ENCODE data around the gene TIAM1. TPM values are rescaled to one million over a fixed set of nuclear protein-coding genes. Genes with fewer than 3 reads are reported as not detected.
"Not testable (repeated sequence)": the region's sequence is repeated elsewhere in the genome, so short reads cannot be mapped to it uniquely, and the experiment has no call there.

The TIAM1 gene
- total RNA-seq, 4 donors from 2014 or later, result 6.5 to 36.4 (median 13.0) TPM

DNA sequence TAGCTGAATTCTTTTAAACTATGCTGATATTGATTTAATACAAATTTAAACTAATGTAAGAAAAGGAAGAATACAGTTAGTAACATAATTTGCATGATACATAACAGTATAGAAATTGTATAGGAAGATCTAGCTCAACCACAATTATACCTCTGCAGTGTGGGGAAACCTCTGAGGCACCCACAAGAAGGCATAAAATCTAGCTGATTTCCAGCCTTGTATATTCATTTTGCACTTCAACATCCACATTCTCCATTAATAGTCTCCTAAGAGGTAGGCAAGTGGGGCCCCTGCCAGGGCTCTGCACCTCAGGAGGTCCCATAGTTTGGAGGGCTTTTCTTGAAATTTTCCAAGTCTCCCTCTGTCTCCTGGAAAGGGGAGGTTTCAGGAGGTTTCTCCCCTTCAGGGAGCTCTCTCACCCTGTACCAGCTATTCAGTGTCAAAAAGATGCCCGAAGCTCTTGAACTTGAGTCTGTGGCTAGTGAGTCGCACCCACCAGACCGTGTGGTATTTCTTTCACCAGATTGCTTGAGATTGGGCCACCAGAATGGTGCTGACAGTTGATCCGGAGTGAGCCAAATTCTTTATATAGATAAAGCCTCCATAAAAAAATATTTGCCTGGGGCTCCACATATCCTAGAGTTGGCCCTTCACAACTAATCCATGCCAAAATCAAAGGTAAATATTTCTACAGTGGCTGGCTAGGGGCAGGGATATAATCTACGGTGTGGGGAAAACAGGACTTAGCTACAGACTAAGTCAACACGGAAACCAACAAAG, 108.2 kb downstream of the TIAM1 start:
- DNase-seq (ENCODE audit: low spot score), result no peak
- ATAC-seq (ENCODE audit: low FRiP score), result no peak
- TF ChIP-seq, protein P1, sequence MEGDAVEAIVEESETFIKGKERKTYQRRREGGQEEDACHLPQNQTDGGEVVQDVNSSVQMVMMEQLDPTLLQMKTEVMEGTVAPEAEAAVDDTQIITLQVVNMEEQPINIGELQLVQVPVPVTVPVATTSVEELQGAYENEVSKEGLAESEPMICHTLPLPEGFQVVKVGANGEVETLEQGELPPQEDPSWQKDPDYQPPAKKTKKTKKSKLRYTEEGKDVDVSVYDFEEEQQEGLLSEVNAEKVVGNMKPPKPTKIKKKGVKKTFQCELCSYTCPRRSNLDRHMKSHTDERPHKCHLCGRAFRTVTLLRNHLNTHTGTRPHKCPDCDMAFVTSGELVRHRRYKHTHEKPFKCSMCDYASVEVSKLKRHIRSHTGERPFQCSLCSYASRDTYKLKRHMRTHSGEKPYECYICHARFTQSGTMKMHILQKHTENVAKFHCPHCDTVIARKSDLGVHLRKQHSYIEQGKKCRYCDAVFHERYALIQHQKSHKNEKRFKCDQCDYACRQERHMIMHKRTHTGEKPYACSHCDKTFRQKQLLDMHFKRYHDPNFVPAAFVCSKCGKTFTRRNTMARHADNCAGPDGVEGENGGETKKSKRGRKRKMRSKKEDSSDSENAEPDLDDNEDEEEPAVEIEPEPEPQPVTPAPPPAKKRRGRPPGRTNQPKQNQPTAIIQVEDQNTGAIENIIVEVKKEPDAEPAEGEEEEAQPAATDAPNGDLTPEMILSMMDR (IDR thresholded peaks at IDR 0.05), result no peak

DNA sequence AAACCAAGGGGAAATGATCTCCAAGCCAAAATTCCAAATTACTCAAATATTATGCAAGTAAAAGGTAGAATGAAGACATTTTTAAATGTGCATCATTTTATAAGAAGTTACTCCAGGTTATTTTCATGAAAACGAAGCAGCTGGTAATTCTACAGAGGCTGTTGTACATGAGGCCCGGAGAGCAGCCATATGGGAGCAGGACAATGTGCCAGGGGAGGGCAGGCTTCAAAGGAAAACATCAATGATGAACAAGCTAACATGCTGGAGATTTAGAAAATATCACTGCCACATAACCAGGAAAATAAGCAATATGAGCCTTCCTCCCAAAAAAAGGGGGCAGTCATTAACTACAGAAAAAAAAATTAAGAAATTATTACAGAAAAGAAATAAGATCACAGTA, 109.1 kb downstream of the TIAM1 start:
- ATAC-seq (ENCODE audit: low FRiP score), result no peak
- TF ChIP-seq, protein P1 (IDR thresholded peaks at IDR 0.05), result no peak
- DNase-seq (ENCODE audit: low spot score), result no peak

DNA sequence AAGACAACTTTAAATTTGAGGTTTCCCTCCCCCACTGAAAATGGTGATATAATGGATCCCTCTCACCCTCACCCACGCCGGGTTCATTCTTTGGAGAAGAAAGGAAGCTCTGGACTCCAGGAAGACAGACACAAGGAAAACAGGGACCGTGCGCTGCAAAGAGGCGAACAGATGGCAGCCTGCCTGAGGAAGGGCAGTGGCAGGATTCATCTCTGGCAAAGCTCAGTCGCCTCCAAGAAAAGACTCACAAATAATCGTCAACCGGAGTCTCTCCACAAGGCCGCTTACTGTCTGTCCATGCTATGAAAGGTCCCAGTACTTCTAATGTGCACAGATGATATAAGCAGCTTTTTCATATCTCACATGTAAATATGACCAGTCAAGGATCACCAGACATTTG, 110.3 kb downstream of the TIAM1 start:
- DNase-seq (ENCODE audit: low spot score) (no peak), ATAC-seq (ENCODE audit: low FRiP score) (no peak)
- TF ChIP-seq, protein P1 (IDR thresholded peaks at IDR 0.05), result no peak

DNA sequence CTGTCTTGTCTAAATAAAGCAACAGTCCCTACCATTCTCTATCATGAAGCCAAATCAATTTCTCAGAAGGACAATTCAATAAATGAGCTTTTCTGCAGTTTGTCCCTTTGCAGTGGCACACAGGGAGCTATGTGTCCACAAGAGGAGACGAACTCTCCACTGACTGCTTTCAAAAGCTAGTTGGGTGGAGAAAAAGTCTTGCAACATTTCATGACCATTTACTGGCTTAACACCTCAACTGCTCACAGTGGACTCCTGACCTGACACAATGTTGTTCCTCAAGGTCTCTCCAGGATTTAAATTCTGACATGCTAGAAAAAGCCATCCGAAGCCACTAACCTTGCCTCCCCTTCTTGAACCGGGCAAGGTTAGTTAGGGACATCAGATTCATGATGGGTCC, 111.7 kb downstream of the TIAM1 start:
- DNase-seq (ENCODE audit: low spot score) (no peak), ATAC-seq (ENCODE audit: low FRiP score) (no peak)
- TF ChIP-seq, protein P1 (IDR thresholded peaks at IDR 0.05), result no peak

DNA sequence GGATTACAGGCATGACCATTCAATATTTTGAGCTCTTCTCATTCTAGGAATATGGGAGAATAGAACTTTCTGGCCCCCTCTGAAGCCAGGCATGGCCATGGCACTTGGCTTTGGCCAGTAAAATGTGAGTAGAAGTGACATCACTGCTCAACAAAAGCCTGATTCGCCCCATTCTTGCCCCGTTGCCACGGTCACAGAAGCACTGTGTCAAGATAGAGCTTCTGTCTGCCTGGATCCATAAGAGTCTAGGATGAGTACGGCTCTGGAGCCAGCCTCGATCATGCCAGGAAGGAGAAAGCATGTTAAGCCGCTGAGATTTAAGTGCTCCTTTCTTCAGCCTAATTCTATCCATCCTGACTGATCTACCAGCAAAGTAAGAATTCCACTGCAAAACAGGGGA, 113.1 kb downstream of the TIAM1 start:
- DNase-seq (ENCODE audit: low spot score) (no peak), ATAC-seq (ENCODE audit: low FRiP score) (no peak)
- TF ChIP-seq, protein P1 (IDR thresholded peaks at IDR 0.05), result no peak

DNA sequence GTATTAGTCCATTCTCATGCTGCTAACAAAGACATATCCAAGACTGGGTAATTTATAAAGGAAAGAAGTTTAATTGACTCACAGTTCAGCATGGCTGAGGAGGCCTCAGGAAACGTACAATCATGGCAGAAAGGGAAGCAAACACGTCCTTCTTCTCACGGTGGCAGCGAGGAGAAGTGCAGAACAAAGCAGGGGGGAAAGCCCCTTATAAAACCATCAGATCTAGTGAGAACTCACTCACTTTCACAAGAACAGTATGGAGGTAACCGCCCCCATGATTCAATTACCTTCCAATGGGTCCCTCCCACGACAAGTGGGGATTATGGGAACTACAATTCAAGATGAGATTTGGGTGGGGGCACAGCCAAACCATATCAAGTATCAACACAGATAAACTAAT, 115.3 kb downstream of the TIAM1 start:
- ATAC-seq (ENCODE audit: low FRiP score); DNase-seq (ENCODE audit: low spot score): not testable (repeated sequence)

DNA sequence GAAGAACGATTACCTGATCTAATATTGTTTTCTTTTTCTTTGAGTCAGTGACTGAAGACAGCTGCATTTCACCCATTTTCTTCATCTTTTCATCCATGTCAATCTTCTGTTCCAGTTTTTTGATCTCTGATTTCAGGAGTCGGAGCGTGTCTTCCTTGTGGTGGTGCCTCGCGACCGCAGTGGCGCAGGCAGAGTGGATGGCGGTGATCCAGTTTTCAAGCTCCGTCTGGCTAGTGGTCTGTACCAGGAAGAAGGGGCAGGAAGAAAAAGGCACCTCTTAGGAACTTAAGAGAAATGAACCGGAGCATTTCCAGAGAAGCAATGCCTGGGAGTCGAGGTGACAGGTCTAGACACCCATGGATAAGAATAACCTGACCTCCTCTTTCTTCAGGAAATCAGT, 118.3 kb downstream of the TIAM1 start:
- no peak for DNase-seq (ENCODE audit: low spot score)
- no peak for ATAC-seq (ENCODE audit: low FRiP score)
- TF ChIP-seq, protein P1 (IDR thresholded peaks at IDR 0.05), result no peak
